Stimulated activated CD8-positive, alpha-beta memory T cell treated with anti-CD3 and anti-CD28 coated beads, Interleukin-7, amount 100 ng/mL, for 48 hours (primary cell): Measurements from ENCODE around the gene TOX2.

Experiments used
- DNase-seq, 2 donors: peaks; one replicate each; pipeline ENCODE4 v3.0.0-alpha.2; 2020; ENCODE audit warnings: low read depth in 1 of 2; ENCODE audit errors: extremely low read depth in 1 of 2

The TOX2 gene

DNA sequence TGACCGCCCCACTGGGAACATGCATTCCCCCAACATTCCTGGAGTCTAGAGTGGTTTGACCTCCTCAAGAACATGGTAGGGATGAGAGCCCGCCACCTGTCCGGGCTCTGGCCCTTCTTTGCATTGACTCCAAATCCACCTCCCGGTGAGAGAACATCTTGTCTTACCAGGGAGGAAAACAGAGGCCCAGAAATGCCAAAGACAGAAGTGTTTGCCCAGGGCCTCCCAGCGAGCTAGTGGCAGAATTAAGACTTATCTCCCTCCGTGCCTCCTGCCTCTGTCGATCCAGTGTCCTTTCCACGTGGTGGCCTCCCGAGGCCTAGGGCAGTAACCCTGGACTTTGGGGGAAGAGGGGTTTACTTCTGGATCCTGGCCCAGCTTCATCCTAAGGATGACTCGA is 137.5 kb downstream of the TOX2 start:
- no peak for DNase-seq

GRCh38 chr20:44053046-44053445 is 138.4 kb downstream of the TOX2 start:
- no peak for DNase-seq

DNA sequence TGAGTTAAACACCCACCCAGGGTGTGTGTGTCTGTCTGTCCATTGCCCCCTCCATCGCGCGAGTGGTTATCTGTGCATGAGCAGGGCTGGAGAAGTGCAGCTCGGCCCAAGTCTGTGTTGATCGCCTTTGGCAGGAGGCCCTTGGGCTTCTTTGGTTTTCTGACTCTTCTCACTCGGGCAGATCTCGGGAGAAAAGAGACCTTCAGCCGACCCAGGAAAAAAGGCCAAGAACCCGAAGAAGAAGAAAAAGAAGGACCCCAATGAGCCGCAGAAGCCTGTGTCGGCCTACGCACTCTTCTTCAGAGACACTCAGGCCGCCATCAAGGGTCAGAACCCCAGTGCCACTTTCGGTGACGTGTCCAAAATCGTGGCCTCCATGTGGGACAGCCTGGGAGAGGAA is 139.5 kb downstream of the TOX2 start:
- DNase-seq = no peak

GRCh38 chr20:44054849-44055248 is 140.2 kb downstream of the TOX2 start:
- DNase-seq = no peak

GRCh38 chr20:44056010-44056698 is 141.5 kb downstream of the TOX2 start:
- no peak for DNase-seq

- no peak for DNase-seq
Measured at GRCh38 chr20:44057698-44058675, 143.3 kb downstream of the TOX2 start.

DNA sequence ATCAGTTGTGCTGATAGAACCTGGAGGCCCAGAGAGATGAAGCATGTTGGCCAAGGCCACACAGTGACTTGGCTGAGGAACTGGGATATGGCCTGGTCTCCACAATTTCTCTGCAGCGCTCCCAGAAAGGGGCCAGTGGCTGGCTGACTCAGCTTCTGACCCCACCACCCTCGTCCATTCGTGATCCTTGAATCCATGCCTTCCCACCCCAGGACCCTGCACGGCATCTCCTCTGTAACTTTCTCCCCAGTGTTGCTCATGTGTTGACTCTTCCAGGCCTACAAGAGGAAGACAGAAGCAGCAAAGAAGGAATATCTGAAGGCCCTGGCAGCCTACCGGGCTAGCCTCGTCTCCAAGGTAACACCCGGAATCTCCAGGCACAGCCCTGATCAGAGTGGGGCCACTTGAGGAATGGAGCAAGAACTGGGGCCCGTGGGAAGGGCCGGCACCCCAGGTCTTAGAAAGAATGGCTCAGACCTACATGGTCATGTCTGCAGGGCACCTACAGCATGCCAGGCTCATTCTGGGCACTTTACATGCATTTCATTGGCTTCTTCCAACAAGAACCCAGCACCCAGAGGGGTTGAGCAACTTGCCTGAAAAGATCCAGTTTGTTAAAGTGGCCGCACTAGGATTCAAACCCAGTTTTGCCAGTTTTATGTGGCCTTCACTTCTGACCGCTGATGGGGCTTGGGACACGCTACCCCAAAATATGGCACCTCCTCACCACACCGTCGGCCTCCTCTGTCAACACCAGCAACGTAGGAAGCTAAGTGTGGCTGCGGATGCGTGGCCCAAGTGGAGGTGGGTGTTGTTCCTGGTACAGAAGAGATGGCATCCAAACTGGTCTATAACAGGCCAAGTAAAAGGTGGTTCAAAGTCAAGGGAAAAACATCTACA is 150.1 kb downstream of the TOX2 start:
- no peak for DNase-seq

- no peak for DNase-seq
Measured at GRCh38 chr20:44065401-44066340, 151.0 kb downstream of the TOX2 start.

DNA sequence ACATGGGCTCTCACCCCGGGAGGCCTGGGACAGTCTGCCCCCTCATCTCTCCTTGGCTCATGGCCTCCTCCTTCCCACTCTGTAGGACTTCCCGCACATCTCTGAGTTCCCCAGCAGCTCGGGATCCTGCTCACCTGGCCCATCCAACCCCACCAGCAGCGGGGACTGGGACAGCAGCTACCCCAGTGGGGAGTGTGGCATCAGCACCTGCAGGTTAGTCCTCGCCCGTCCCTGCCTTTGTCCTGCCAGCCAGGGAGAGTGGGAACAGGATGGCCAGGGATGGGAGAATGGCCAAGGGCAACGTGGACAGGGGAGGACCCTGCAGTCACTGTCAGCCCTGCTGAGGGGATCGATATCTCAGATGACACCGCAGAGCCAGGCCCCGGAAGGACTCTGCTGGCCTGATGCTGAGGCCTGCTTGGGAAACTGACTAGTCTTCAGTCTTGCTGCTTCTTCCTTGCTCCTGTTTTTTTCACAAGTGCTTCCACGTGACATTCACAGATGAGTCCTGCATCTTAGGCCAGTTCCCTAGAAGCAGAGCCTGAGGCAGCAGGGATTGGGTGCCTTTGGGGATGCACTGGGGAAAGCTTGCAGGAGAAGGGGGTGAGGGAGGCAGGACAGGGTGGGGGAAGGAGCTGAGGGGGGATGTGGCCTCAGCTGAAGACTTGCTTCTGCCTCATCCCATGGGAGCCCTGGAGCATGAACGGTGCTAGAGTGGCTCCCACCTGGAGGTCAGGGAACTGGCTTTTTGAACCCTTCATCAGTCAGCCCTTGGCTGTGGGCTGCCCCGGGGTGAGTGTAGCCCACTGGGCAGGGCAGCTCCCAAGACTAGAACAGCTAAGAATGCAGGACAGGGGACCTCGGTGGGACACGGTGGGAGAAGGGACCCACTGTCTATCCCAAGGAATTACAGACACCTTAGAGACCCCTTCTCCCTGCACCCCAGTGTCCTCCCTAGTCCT is 152.3 kb downstream of the TOX2 start:
- no peak for DNase-seq

DNA sequence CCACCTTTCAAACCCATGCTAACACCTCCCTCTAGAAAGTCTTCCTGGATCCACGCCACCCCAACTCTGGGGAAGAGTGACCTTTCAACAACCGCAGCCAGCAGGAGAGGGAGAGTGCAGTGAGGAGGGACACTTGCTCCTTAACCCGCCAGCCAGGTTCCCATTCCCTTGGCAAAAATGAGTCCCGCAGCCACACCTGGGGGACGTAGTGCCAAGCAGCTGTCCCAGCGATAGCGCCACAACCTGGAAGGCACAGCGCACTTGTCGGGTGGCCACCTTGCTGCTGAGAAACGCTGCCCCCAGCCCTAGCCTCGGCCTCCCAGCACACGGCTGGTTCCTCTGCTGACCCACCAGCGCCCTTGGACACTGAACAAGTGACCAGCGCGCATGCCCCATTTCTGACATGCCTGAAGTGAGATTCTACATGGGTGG is 153.0 kb downstream of the TOX2 start:
- no peak for DNase-seq

DNA sequence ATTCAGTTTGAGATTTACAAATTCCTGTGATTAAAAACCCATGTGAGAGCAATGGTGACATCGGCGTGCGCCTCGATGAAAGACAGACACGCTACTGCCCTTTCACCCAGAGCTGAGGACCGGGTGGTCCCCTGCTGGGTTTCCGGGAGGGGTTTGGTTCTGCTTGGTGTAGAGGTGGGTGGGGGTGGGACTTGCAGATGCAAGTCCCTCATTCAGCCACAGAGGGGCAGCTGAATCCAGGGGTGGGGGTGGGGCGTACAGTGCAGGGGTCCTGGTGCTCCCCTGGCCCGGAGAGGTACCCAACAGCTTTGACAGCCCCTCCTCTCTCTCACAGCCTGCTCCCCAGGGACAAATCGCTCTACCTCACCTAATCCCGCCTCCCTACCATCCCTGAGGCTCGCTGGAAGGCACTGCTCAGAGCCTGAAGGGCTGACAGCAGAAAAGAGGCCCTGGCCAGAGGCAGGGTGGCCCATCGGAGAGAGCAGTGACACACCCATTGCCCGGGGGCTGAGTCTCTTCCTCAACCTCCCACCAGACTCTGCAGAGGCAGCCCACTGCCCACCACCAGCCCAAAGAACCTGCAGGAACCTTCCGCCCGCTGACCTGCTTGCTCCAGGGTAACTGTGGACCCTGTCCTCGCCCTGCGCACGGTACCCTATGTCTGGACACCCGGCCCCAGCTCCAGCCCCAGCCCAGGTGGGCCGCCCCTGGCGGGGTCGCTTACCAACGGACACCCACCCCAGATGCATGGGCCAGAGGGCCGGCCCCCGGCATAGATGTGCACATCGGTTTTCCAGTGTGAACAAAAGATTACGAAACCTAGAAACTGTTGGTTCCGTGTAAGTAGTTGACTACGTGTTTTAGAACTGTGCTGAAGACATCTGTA is 153.9 kb downstream of the TOX2 start:
- DNase-seq = no peak

- DNase-seq = peak in 1 of 2 donors; percentile 65
Measured at GRCh38 chr20:44069203-44070011, 154.8 kb downstream of the TOX2 start.

- DNase-seq = no peak
Measured at GRCh38 chr20:44070139-44070900, 155.7 kb downstream of the TOX2 start.

DNA sequence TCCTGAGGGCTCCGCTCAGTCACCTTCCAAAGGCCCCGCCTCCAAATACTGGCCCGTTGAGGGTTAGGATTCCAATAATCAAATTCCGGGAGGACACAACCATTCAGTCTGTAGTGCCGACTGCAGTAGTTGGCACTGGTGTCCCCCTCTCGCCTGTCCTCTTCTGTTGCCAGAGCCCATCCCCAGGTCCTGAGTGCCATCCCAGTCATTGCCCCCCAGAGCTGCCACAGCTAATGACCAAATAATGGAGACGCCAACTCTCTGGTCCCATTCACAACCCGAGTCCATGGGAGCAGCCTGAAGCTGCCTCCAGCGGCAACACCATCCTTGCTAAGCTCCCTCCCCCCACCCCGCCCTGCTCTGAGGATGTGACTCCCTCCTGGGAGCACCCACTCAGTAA is 156.4 kb downstream of the TOX2 start:
- DNase-seq = no peak

DNA sequence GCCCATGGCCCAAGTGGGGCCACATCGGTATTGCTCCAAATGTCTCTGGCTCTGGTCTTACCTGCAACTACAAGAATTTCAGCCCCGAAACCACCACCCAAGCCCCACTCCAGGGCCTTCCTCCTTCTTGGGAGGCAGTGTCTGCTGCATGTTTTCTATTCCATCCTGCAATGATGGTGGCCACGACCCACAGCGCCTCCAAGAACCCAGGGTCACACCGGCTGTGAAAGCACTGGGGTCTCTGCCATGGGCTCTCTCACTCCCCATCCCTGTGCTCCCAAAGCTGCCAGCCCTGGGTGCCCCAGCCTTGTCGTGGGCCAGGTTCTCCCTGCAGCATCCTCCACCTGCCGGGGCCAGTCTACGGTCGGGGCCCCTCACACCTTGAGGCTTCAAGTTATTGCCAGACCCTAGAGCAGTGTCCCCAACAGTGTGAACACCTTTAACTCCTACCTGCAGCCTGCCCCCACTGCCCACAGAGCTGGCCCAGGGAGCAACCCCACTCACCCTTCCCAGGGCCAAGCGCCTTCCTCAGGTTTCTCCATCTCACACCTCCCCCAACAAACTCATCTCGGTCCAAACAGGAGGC is 157.0 kb downstream of the TOX2 start:
- DNase-seq = no peak

DNA sequence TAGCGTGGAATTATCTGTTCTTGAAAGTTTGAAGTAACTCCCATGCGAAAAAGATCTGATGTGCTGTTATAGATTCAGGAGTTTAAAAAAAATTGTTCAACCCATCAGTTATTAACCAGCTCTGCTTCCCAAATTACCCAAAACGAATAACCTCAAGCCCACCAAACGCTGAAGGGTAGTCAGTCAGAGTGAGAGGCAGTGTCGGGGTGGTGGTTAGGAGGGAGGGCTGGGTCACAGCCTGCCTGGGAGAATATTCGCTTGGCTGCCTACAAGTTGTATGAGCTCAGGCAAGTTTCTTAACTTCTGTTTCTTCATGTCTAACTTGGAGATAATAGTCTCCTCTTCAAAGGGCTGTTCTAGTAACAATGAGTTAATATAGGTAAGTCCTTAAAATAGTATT is 157.7 kb downstream of the TOX2 start:
- no peak for DNase-seq
